Measurements from ENCODE around the gene ZNF646. TPM values are rescaled to one million over a fixed set of nuclear protein-coding genes. Genes with fewer than 3 reads are reported as not detected.

The ZNF646 gene
- total RNA-seq, 2 donors from 2014 or later: 26.3 to 33.7 TPM

- intact Hi-C loops (cut with DNase I): no loop called here
- 43% methylated on average over 13 of the region's 14 CpGs for WGBS
- H3K36me3 ChIP-seq: peaks cover 0 to 4% of the 10 kb centered on the region in 2 donors
Observed at GRCh38 chr16:31128711-31129567, 54.7 kb downstream of the ZNF646 start.

GRCh38 chr16:31129568-31130335 is 55.5 kb downstream of the ZNF646 start:
- intact Hi-C loops (cut with DNase I): no loop called here
- WGBS: 34% methylated on average over 28 of the region's 29 CpGs
- Histone ChIP-seq H3K27me3 (replicated peaks; ENCODE audit: insufficient read depth) (no peaks in the 10 kb centered on the region), H3K4me1 (replicated peaks) (peaks cover 32% of the 10 kb centered on the region), H3K4me3 (no peak overlapping the region), H3K9me3 (no peaks in the 10 kb centered on the region), H3K27ac (peak overlapping the region; percentile 92 to 94), H3K36me3 (peaks cover 0 to 4% of the 10 kb centered on the region in 2 donors)
- TF ChIP-seq POLR2A (IDR thresholded peaks at IDR 0.05) (peak; percentile 20), POLR2AphosphoS5 (IDR thresholded peaks at IDR 0.05) (peak; percentile 18), CTCF (IDR thresholded peaks at IDR 0.05) (no peak)
- DNase-seq (ENCODE audit: low spot score): peak; percentile 32

More at GRCh38 chr16:31128711-31129567, 54.7 kb downstream of the ZNF646 start:
- DNase-seq (ENCODE audit: low spot score): no peak
- peak; percentile 71 for TF ChIP-seq POLR2AphosphoS5 (IDR thresholded peaks at IDR 0.05)
- no peak for TF ChIP-seq CTCF (IDR thresholded peaks at IDR 0.05)
- peak; percentile 21 for TF ChIP-seq POLR2A (IDR thresholded peaks at IDR 0.05)
- H3K4me3 ChIP-seq: no peak overlapping the region
- H3K4me1 ChIP-seq (replicated peaks): peaks cover 32% of the 10 kb centered on the region
- H3K27ac ChIP-seq: peak overlapping the region; percentile 92 to 94
- H3K27me3 ChIP-seq (replicated peaks; ENCODE audit: insufficient read depth): no peaks in the 10 kb centered on the region
- no peaks in the 10 kb centered on the region for H3K9me3 ChIP-seq

GRCh38 chr16:31130336-31130891 is 56.2 kb downstream of the ZNF646 start:
- DNase-seq (ENCODE audit: low spot score): no peak
- intact Hi-C loops (cut with DNase I): no loop called here

GRCh38 chr16:31130899-31131298 is 56.7 kb downstream of the ZNF646 start:
- peak overlapping the region; percentile 92 to 94 for H3K27ac ChIP-seq
- DNase-seq (ENCODE audit: low spot score): peak; percentile 91

More at GRCh38 chr16:31130336-31130891, 56.2 kb downstream of the ZNF646 start:
- Histone ChIP-seq H3K27me3 (replicated peaks; ENCODE audit: insufficient read depth) (no peaks in the 10 kb centered on the region), H3K27ac (peak overlapping the region; percentile 92 to 94), H3K36me3 (peaks cover 0 to 4% of the 10 kb centered on the region in 2 donors), H3K9me3 (no peaks in the 10 kb centered on the region), H3K4me3 (no peak overlapping the region), H3K4me1 (replicated peaks) (peaks cover 32% of the 10 kb centered on the region)
- WGBS: 53% methylated on average over 9 of the region's 10 CpGs
- no peak for TF ChIP-seq CTCF (IDR thresholded peaks at IDR 0.05)
- no peak for TF ChIP-seq POLR2AphosphoS5 (IDR thresholded peaks at IDR 0.05)
- TF ChIP-seq POLR2A (IDR thresholded peaks at IDR 0.05): no peak

More at GRCh38 chr16:31130899-31131298, 56.7 kb downstream of the ZNF646 start:
- Histone ChIP-seq H3K4me3 (no peak overlapping the region), H3K36me3 (peaks cover 0 to 4% of the 10 kb centered on the region in 2 donors), H3K27me3 (replicated peaks; ENCODE audit: insufficient read depth) (no peaks in the 10 kb centered on the region), H3K4me1 (replicated peaks) (peaks cover 35% of the 10 kb centered on the region), H3K9me3 (no peaks in the 10 kb centered on the region)
- TF ChIP-seq POLR2A (IDR thresholded peaks at IDR 0.05) (no peak), CTCF (IDR thresholded peaks at IDR 0.05) (no peak), POLR2AphosphoS5 (IDR thresholded peaks at IDR 0.05) (peak; percentile 82)
- intact Hi-C loops (cut with DNase I): no loop called here
- WGBS: 50% methylated on average over 6 of the region's 6 CpGs

Data from prostate gland (tissue), 2 donors.